Endothelial cell (in vitro differentiated cells): ENCODE data around the gene S100A14. TPM values are rescaled to one million over a fixed set of nuclear protein-coding genes. Genes with fewer than 3 reads are reported as not detected.
A peak's percentile ranks its signal among the peaks of the same experiment; 100 is the strongest.

Experiments
- DNase-seq: peaks from one replicate; pipeline ENCODE4 v3.0.0; 2021; ENCODE audit warnings: low spot score
- H3K27ac Mint-ChIP-seq: one replicate; pipeline ENCODE4 v1.8.0; 2021; ENCODE audit warnings: mixed read lengths, inconsistent platforms; ENCODE audit not compliant: unreplicated experiment
- H3K27me3 Mint-ChIP-seq: one replicate; pipeline ENCODE4 v1.8.0; 2021; ENCODE audit warnings: mild to moderate bottlenecking, moderate library complexity, mixed read lengths, inconsistent platforms; ENCODE audit not compliant: unreplicated experiment
- H3K36me3 Mint-ChIP-seq: one replicate; pipeline ENCODE4 v1.8.0; 2021; ENCODE audit warnings: mild to moderate bottlenecking, low read depth, mixed read lengths, inconsistent platforms; ENCODE audit not compliant: unreplicated experiment
- H3K4me1 Mint-ChIP-seq: one replicate; pipeline ENCODE4 v1.8.0; 2021; ENCODE audit warnings: mild to moderate bottlenecking, mixed read lengths, inconsistent platforms; ENCODE audit not compliant: unreplicated experiment
- H3K4me3 Mint-ChIP-seq: one replicate; pipeline ENCODE4 v1.8.0; 2021; ENCODE audit warnings: mild to moderate bottlenecking, mixed read lengths, inconsistent platforms; ENCODE audit not compliant: unreplicated experiment
- H3K9me3 Mint-ChIP-seq: one replicate; pipeline ENCODE4 v1.8.0; 2021; ENCODE audit warnings: mixed read lengths, inconsistent platforms; ENCODE audit not compliant: unreplicated experiment
- total RNA-seq: library from RNA; stranded (reverse); fragmentation: NEBNext Ultra II Directional; extraction: Animal tissue kit (Norgen Biotek cat#: 25700); gene quantifications from one replicate; pipeline ENCODE4 v1.2.1, GENCODE V29; 2021; ENCODE audit not compliant: unreplicated experiment
- TF ChIP-seq, protein P1 (sequence below): fragments of 200-600 bp; sonication (generic); IDR thresholded peaks from one replicate; pipeline ENCODE4 v1.5.0; 2021; ENCODE audit warnings: antibody characterized with exemption; ENCODE audit not compliant: unreplicated experiment

Gene S100A14
- total RNA-seq, 1 donor from 2014 or later = not detected

DNA sequence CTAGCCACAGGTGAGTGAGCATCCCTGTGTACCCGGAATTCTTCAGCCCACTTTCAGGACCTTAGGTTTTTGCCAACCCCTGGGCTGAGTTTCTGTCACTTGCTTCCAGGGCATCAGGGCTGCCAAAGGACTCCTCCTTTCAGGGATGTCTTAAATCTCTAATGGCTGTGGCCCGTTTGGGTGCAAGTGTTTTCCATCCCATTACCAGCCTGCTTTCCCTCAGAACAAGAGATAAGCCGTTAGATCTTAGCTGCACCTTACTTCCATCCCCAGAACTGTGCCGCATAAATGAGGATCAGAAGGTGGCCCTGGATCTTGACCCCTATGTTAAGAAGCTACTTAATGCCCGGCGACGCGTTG lies 43.0 kb upstream of the S100A14 start:
- Mint-ChIP-seq H3K4me3 (peak overlapping the region; percentile 96), H3K9me3 (no peaks in the 10 kb centered on the region), H3K27ac (peak overlapping the region; percentile 62), H3K4me1 (peaks cover 6% of the 10 kb centered on the region), H3K36me3 (peaks cover 20% of the 10 kb centered on the region), H3K27me3 (peaks cover 4% of the 10 kb centered on the region)
- DNase-seq = no peak
- TF ChIP-seq, protein P1, sequence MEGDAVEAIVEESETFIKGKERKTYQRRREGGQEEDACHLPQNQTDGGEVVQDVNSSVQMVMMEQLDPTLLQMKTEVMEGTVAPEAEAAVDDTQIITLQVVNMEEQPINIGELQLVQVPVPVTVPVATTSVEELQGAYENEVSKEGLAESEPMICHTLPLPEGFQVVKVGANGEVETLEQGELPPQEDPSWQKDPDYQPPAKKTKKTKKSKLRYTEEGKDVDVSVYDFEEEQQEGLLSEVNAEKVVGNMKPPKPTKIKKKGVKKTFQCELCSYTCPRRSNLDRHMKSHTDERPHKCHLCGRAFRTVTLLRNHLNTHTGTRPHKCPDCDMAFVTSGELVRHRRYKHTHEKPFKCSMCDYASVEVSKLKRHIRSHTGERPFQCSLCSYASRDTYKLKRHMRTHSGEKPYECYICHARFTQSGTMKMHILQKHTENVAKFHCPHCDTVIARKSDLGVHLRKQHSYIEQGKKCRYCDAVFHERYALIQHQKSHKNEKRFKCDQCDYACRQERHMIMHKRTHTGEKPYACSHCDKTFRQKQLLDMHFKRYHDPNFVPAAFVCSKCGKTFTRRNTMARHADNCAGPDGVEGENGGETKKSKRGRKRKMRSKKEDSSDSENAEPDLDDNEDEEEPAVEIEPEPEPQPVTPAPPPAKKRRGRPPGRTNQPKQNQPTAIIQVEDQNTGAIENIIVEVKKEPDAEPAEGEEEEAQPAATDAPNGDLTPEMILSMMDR = no peak

DNA sequence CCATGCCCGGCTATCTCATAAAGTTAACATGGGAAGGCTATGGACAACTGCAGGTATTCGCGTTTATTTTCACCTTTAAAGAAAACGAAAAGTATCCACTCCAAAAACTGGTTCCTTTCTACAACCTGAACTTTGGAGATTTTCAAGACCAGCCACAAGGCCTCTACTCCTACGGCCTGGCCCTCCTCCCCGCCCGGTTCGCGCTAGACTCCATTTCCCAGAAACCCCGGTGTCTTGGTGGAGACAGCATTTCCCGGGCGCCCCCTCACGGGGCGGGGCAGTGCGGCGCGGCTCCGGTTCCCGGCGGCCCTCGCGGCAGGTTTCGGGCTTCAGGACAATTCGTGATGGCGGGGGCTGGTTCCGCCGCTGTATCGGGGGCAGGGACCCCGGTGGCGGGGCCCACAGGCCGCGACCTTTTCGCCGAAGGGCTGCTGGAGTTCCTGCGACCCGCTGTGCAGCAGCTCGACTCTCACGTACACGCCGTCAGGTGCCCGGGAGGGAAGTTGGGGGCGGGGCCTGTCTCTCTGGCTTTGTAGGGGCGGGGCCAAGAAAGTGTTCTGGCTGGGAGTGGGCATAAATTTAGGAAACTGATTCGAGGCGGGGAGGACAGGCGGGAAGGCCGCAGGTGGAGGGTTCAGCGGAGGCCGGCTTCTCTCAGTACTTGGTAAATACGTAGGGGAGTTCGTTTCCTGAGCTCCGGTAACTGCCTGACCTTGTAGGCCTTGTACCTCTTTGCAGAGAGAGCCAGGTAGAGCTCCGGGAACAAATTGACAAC lies 42.5 kb upstream of the S100A14 start, which contains the start of gene SNAPIN:
SNAPIN (plus strand) TSS at position 304 of the 775 bp plus-strand sequence; CDS start at position 345, 41 bp downstream.
- DNase-seq = peak; percentile 78
- peak within 1 kb of the TSS; percentile 96 for H3K4me3 Mint-ChIP-seq

DNA sequence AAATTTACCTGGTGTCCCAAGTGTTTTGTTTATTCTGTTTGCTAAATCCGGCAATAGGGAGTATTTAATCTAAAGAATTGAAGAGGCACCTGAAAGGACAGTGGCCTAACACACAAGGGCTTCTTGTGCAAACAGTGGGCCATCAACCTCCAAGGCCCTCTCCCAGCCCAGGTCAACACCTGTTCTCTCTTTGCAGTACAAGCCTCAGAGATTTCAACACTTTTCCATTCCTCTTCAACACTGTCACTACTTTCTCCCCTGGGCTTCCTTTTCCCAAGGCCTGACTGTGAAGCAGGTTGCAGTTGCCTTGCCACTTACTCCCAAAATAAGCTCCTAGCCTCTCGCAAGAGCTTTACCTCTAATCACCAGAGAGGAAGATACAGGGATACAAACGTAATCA lies 39.2 kb upstream of the S100A14 start:
- Mint-ChIP-seq H3K4me3 (no peak overlapping the region), H3K36me3 (no peaks in the 10 kb centered on the region), H3K27ac (no peak overlapping the region), H3K9me3 (no peaks in the 10 kb centered on the region), H3K27me3 (peaks cover 6% of the 10 kb centered on the region), H3K4me1 (peaks cover 6% of the 10 kb centered on the region)
- TF ChIP-seq, protein P1 = no peak
- DNase-seq = no peak

More for the DNA sequence above, 42.5 kb upstream of the S100A14 start, which contains the start of gene SNAPIN:
- Mint-ChIP-seq H3K27ac (peak within 1 kb of the TSS; percentile 75), H3K27me3 (peaks cover 6% of the 10 kb centered on the region), H3K4me1 (peaks cover 6% of the 10 kb centered on the region), H3K9me3 (no peaks in the 10 kb centered on the region), H3K36me3 (peaks cover 17% of the 10 kb centered on the region)
- TF ChIP-seq, protein P1 = no peak

DNA sequence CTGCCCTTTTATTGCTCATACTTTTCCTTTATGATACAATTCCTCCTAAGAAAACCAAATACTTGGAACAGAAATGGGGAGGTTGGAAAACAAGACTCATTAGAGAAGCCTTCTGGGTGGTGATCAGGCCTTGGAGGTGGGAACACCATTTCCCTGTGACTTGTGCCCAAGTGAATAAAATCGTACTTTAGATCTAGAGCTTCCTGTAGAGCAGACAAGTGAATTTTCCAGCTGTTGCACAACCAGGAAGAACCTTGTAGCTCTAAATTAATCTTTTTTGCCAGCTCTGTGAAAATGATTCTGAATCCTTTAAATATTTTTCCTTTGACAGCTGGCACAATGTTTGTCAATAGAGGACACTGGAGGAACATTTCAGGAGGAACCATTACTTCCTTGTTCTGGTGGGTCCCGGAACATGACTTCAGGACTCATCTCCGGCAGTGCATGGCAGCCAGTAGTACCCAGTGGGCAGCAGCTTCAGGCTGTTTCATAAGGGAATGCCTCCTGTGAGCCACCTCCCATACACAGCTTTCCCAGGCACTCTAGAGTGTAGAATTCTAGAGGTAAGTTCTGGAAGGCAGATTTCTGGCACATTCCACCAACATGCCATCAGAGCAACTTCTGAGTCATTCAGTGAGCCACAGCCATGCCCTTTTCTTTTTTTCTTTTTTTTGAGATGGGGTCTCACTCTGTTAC lies 36.8 kb upstream of the S100A14 start:
- H3K36me3 Mint-ChIP-seq = no peaks in the 10 kb centered on the region
- no peak for DNase-seq
- H3K27ac Mint-ChIP-seq = no peak overlapping the region
- TF ChIP-seq, protein P1 = no peak
- peaks cover 3% of the 10 kb centered on the region for H3K4me1 Mint-ChIP-seq
- H3K4me3 Mint-ChIP-seq = no peak overlapping the region
- H3K27me3 Mint-ChIP-seq = peaks cover 5% of the 10 kb centered on the region
- H3K9me3 Mint-ChIP-seq = no peaks in the 10 kb centered on the region

DNA sequence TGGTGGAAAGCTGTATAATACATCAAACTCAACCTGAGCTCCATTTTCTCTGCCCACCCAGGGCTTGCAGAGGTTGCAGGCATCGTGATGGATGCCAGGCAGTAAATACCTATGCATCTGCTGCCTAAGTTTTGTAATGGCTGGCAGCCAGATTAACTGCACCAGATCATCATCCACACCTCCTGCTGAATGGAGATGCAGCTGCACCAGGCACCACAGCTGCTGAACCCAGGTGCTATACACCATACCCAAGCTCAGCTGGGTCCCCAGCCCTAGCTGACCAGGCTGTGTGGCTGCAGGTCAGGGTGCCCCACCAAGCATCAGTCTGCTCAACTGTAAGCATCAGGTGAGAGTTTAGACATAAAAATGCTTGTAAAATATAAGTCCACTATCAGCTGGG lies 35.6 kb upstream of the S100A14 start:
- H3K36me3 Mint-ChIP-seq = peaks cover 5% of the 10 kb centered on the region
- no peak for DNase-seq
- H3K27me3 Mint-ChIP-seq = peaks cover 7% of the 10 kb centered on the region
- H3K27ac Mint-ChIP-seq = no peak overlapping the region
- no peaks in the 10 kb centered on the region for H3K9me3 Mint-ChIP-seq
- TF ChIP-seq, protein P1 = no peak
- H3K4me1 Mint-ChIP-seq = peaks cover 3% of the 10 kb centered on the region
- no peak overlapping the region for H3K4me3 Mint-ChIP-seq
